IMR-90 (cell line): ENCODE data around the gene TRIM6. TPM values are rescaled to one million over a fixed set of nuclear protein-coding genes. Genes with fewer than 3 reads are reported as not detected.

Experiments
- ATAC-seq: fragments of 200-7000 bp; cut with Tn5 transposase; 2 replicates; pipeline ENCODE4 v1.9.1; 2020; ENCODE audit warnings: low read depth, mild to moderate bottlenecking, moderate library complexity
- BruUV-seq: library from RNA; stranded (reverse); fragments of 400-500 nt; replicated peaks from 2 replicates; lab custom pipeline; 2021; lab: Mats Ljungman, UMichigan
- CTCF ChIA-PET: fragments of 300-600 bp; formaldehyde crosslinking; extraction: SDS; loops from one replicate; lab custom pipeline; 2021; ENCODE audit warnings: antibody characterized with exemption; lab: Yijun Ruan, JAX
- POLR2A ChIA-PET: fragments of 300-600 bp; sonication (Branson Sonifier 250); formaldehyde crosslinking; loops from one replicate; lab custom pipeline; 2022; ENCODE audit warnings: antibody characterized with exemption; ENCODE audit not compliant: unreplicated experiment; lab: Charles Lee
- DNase-seq: peaks from one replicate; pipeline ENCODE4 v3.0.0; 2013
- H2AFZ ChIP-seq: replicated peaks from 2 replicates; pipeline ENCODE3; 2013; ENCODE audit warnings: low read length, mild to moderate bottlenecking; ENCODE audit not compliant: poor library complexity
- H2AK5ac ChIP-seq: 2 replicates; pipeline ENCODE4 v1.6.1; 2013; ENCODE audit warnings: low read depth, low read length, inconsistent platforms
- H2AK9ac ChIP-seq: replicated peaks from 2 replicates; pipeline ENCODE3; 2013; ENCODE audit warnings: mild to moderate bottlenecking, low read depth, low read length, moderate library complexity; ENCODE audit not compliant: poor library complexity
- H2BK120ac ChIP-seq: 2 replicates; pipeline ENCODE4 v1.6.1; 2013; ENCODE audit warnings: low read depth, low read length, inconsistent platforms
- H2BK15ac ChIP-seq: 3 replicates; pipeline ENCODE4 v1.6.1; 2013; ENCODE audit warnings: low read depth, low read length, inconsistent platforms
- H2BK20ac ChIP-seq: 2 replicates; pipeline ENCODE4 v1.6.1; 2013; ENCODE audit warnings: low read depth, mild to moderate bottlenecking, inconsistent platforms, low read length, moderate library complexity
- H2BK5ac ChIP-seq: 2 replicates; pipeline ENCODE4 v1.6.1; 2013; ENCODE audit warnings: mild to moderate bottlenecking, low read depth, low read length, inconsistent platforms; ENCODE audit not compliant: poor library complexity, severe bottlenecking
- H3K14ac ChIP-seq: replicated peaks from 2 replicates; pipeline ENCODE4 v1.6.1; 2013; ENCODE audit warnings: low read depth, low read length, inconsistent platforms
- H3K18ac ChIP-seq: 2 replicates; pipeline ENCODE4 v1.6.1; 2013; ENCODE audit warnings: low read depth, low read length, control low read depth
- H3K23ac ChIP-seq: 2 replicates; pipeline ENCODE4 v1.6.1; 2013; ENCODE audit warnings: low read depth, low read length, inconsistent platforms
- H3K27ac ChIP-seq: 2 replicates; pipeline ENCODE4 v1.5.1; 2013; ENCODE audit warnings: mild to moderate bottlenecking, control low read depth, low read length; ENCODE audit not compliant: insufficient read depth
- H3K27me3 ChIP-seq: 2 replicates; pipeline ENCODE4 v1.6.1; 2013; ENCODE audit warnings: low read length; ENCODE audit not compliant: control insufficient read depth, insufficient read depth
- H3K36me3 ChIP-seq: 2 replicates; pipeline ENCODE4 v1.6.1; 2013; ENCODE audit warnings: low read length, mixed read lengths; ENCODE audit not compliant: control insufficient read depth, insufficient read depth
- H3K4ac ChIP-seq: 2 replicates; pipeline ENCODE4 v1.6.1; 2013; ENCODE audit warnings: low read depth, low read length, inconsistent platforms
- H3K4me1 ChIP-seq: 2 replicates; pipeline ENCODE4 v1.6.1; 2013; ENCODE audit warnings: low read length, mixed read lengths; ENCODE audit not compliant: control insufficient read depth, insufficient read depth
- H3K4me2 ChIP-seq: 2 replicates; pipeline ENCODE4 v1.6.1; 2013; ENCODE audit warnings: low read depth, mild to moderate bottlenecking, control low read depth, low read length, moderate library complexity
- H3K4me3 ChIP-seq: 2 replicates; pipeline ENCODE4 v1.5.1; 2013; ENCODE audit warnings: low read depth, mild to moderate bottlenecking, control low read depth, low read length, moderate library complexity; ENCODE audit not compliant: insufficient read depth
- H3K56ac ChIP-seq: 2 replicates; pipeline ENCODE4 v1.6.1; 2013; ENCODE audit warnings: low read length, inconsistent platforms; ENCODE audit not compliant: insufficient read depth; ENCODE audit errors: extremely low read depth
- H3K79me1 ChIP-seq, 2 experiments: 2 replicates each; pipeline ENCODE4 v1.6.1; 2013; ENCODE audit warnings: low read length in 2 of 2, inconsistent platforms in 1 of 2, low read depth in 1 of 2
- H3K9ac ChIP-seq: 2 replicates; pipeline ENCODE4 v1.6.1; 2013; ENCODE audit warnings: low read depth, low read length, control low read depth
- H3K9me1 ChIP-seq: 2 replicates; pipeline ENCODE4 v1.6.1; 2013; ENCODE audit warnings: low read length, inconsistent platforms; ENCODE audit not compliant: insufficient read depth
- H3K9me3 ChIP-seq: 2 replicates; pipeline ENCODE4 v1.6.1; 2013; ENCODE audit warnings: low read length; ENCODE audit not compliant: control insufficient read depth, insufficient read depth
- H4K20me1 ChIP-seq: 2 replicates; pipeline ENCODE4 v1.6.1; 2013; ENCODE audit warnings: low read length, inconsistent platforms; ENCODE audit not compliant: insufficient read depth
- H4K5ac ChIP-seq: 2 replicates; pipeline ENCODE4 v1.6.1; 2013; ENCODE audit warnings: mild to moderate bottlenecking, low read depth, low read length, control low read depth
- H4K8ac ChIP-seq, 2 experiments: 2 replicates each; pipeline ENCODE4 v1.6.1; 2013; ENCODE audit warnings: low read depth in 2 of 2, low read length in 2 of 2, control low read depth in 1 of 2, inconsistent platforms in 1 of 2
- H4K91ac ChIP-seq: 2 replicates; pipeline ENCODE4 v1.6.1; 2013; ENCODE audit warnings: low read depth, low read length, inconsistent platforms; ENCODE audit not compliant: insufficient read depth
- CEBPB ChIP-seq: IDR thresholded peaks from 2 replicates; pipeline ENCODE4 v1.6.1; 2012; ENCODE audit warnings: low read depth, low read length, improper control_type of control experiment
- ELK1 ChIP-seq: fragments of 150-350 bp; IDR thresholded peaks from 2 replicates; pipeline ENCODE4 v1.6.1; 2016; ENCODE audit warnings: low read depth, mild to moderate bottlenecking, low read length, moderate library complexity, borderline replicate concordance
- MXI1 ChIP-seq: IDR thresholded peaks from 2 replicates; pipeline ENCODE4 v1.6.1; 2012; ENCODE audit warnings: low read depth, mild to moderate bottlenecking, low read length, moderate library complexity, borderline replicate concordance
- RAD21 ChIP-seq: IDR thresholded peaks from 2 replicates; pipeline ENCODE4 v1.6.1; 2012; ENCODE audit warnings: low read length, improper control_type of control experiment
- RCOR1 ChIP-seq: IDR thresholded peaks from 2 replicates; pipeline ENCODE4 v1.6.1; 2012; ENCODE audit warnings: mild to moderate bottlenecking, low read length, improper control_type of control experiment; ENCODE audit not compliant: insufficient replicate concordance
- RFX5 ChIP-seq: IDR thresholded peaks from 2 replicates; pipeline ENCODE4 v1.8.0; 2012; ENCODE audit warnings: low read depth, mild to moderate bottlenecking, low read length, moderate library complexity
- SMC3 ChIP-seq: fragments of 150-350 bp; IDR thresholded peaks from 2 replicates; pipeline ENCODE4 v1.6.1; 2016; ENCODE audit warnings: low read depth, mild to moderate bottlenecking, antibody characterized with exemption, low read length, moderate library complexity
- WGBS, 2 experiments: methylation state at CpG; one replicate each; pipeline versions ENCODE4 v1.1.5 to v1.1.7; 2013; ENCODE audit warnings: missing lambda C conversion rate in 2 of 2; ENCODE audit not compliant: insufficient read length in 1 of 2; ENCODE audit errors: extremely low coverage in 2 of 2; 5-methylcytosine and 5-hydroxymethylcytosine counted together
- dilution Hi-C: fragments of 300-500 bp; cut with HindIII; formaldehyde crosslinking; loops from one replicate; pipeline ENCODE4 v1.14.3; 2018; ENCODE audit warnings: low sequenced_read_pairs; ENCODE audit not compliant: unreplicated experiment
- in situ Hi-C: fragments of 300-500 bp; cut with MboI; formaldehyde crosslinking; loops from 3 replicates; pipeline ENCODE4 v1.14.3; 2019; ENCODE audit warnings: low sequenced_read_pairs, inconsistent platforms, mixed read lengths
- intact Hi-C: fragments of 100-400 bp; cut with micrococcal nuclease; formaldehyde crosslinking; loops from 2 replicates; pipeline ENCODE4 v1.10.0; 2022
- polyA plus RNA-seq, 3 experiments: library from polyadenylated mRNA; depleted of rRNA; stranded (reverse); fragments of >200 nt; gene quantifications; 2 replicates each; pipeline ENCODE4 v1.2.3, GENCODE V29; 2012; ENCODE audit warnings: low replicate concordance in 1 of 3
- total RNA-seq: library from RNA; depleted of rRNA; stranded (reverse); fragments of >200 nt; gene quantifications from 2 replicates; pipeline ENCODE4 v1.2.3, GENCODE V29; 2012

TRIM6 gene
- total and polyA plus RNA-seq, 2 of the 4 experiments (the other 2 are of a cell fraction), result 3.9 to 4.7 TPM

GRCh38 chr11:5604896-5605295, 8.5 kb downstream of the TRIM6 start:
- Histone ChIP-seq H3K14ac (no peak overlapping the region), H2AK5ac (no peak overlapping the region), H2BK120ac (no peak overlapping the region), H3K4me2 (no peak overlapping the region), H3K27me3 (no peaks in the 10 kb centered on the region), H4K8ac (no peak overlapping the region), H3K9ac (no peak overlapping the region), H2BK5ac (no peak overlapping the region), H3K18ac (no peak overlapping the region), H3K79me1 (peaks cover 3 to 13% of the 10 kb centered on the region in 2 experiments; a peak in 3 of 4 replicates), H4K20me1 (no peaks in the 10 kb centered on the region), H3K4me1 (peaks cover 9% of the 10 kb centered on the region), H3K56ac (no peak overlapping the region), H3K36me3 (no peaks in the 10 kb centered on the region), H4K91ac (no peak overlapping the region), H2AK9ac (no peak overlapping the region), H3K4me3 (no peak overlapping the region), H2AFZ (no peak overlapping the region), H3K23ac (no peak overlapping the region), H3K9me3 (no peaks in the 10 kb centered on the region), H3K9me1 (peaks cover 9% of the 10 kb centered on the region; the same call in 1 of the 2 replicates), H3K27ac (no peak overlapping the region), H4K5ac (no peak overlapping the region), H2BK15ac (no peak overlapping the region; the same call in 2 of the 3 replicates), H3K4ac (peak overlapping the region; percentile 9; the same call in 1 of the 2 replicates), H2BK20ac (no peak overlapping the region)
- BruUV-seq, result no TSS peak
- intact Hi-C loops (no loop called here), in situ Hi-C loops (loop anchor here (5.0 to 25.0 kb wide), 2 partner anchors 72 to 707 kb away; partner anchors contain the start of gene CAVIN3), dilution Hi-C loops (no loop called here)
- ChIA-PET POLR2A (no interaction called here), CTCF (interaction anchor here (1.0 to 1.1 kb wide), 2 partner anchors 9 to 108 kb away, joined by 3 to 4 read pairs; no protein-coding TSS in a partner anchor)
- DNase-seq, result no peak
- TF ChIP-seq MXI1 (no peak), RAD21 (no peak), CEBPB (no peak), RFX5 (no peak), SMC3 (no peak), RCOR1 (no peak), ELK1 (no peak)
- no CpG with 5 or more reads among the region's 4 CpGs for WGBS, 2 experiments
- ATAC-seq, result no peak
